GM18526 (cell line): Measurements from ENCODE around the gene APRT.

ENCODE experiments used
- POLR2A ChIP-seq: IDR thresholded peaks from 3 replicates; pipeline ENCODE4 v1.6.1; 2011; ENCODE audit not compliant: insufficient read length; ENCODE audit errors: extremely low read depth

APRT gene

DNA sequence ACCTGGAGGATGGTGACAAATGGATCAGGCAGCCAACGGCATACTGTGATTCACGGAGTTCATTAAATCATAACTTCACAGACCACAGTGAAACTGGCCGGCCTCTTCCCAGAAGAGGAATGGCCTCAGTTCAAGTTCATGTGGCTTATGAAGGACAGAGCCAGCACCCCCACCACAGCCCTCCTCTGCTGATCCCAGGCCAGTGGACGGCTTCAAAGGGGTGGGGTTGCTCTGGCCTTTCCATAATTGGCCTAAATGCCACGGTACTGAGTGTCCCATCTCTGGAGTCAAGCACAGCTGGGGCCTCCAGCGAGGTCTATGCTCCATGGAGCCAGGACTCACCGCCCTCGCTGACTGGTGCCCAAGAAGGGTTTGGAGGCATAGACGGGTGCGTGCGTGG is 23.7 kb upstream of the APRT start:
- TF ChIP-seq POLR2A: no peak

DNA sequence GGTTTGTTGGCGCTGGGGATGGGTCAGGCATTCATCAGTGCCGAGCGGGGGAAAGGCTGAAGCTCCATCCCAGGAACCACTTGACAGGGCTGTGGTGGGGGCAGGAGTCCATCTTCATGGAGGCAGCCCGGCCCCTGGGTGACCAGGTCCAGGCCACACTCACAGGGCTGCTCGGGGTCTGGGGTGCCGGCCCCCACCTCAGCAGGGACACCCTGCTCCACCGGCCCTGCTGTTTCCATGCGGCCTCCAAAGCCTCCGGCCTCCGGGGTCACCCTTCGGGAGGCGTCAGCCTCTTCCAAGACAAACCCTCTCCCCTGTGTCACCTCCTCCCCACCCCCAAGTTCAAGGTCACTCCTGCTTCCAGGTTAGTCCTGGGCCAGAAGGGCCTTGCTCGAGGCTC is 22.9 kb upstream of the APRT start:
- no peak for TF ChIP-seq POLR2A

DNA sequence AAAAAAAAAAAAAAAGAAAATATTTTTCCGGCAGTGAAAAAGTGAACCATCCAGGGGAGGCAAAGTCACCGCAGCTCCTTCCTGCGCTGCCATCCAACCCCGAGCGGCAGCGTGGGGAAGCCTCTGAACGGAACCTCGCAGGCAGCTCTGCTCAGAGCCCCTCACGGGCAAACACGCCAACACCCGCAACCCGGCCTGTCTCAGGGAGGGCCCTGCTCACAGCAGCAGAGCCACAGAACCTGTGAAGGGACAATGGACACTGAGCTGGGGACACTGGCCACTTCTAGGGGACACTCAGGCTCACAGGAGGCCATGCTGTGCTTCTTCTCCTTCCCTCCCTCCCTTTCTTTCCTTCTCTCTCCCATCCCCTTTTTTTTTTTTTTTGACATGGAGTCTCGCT is 21.4 kb upstream of the APRT start:
- TF ChIP-seq POLR2A: no peak

DNA sequence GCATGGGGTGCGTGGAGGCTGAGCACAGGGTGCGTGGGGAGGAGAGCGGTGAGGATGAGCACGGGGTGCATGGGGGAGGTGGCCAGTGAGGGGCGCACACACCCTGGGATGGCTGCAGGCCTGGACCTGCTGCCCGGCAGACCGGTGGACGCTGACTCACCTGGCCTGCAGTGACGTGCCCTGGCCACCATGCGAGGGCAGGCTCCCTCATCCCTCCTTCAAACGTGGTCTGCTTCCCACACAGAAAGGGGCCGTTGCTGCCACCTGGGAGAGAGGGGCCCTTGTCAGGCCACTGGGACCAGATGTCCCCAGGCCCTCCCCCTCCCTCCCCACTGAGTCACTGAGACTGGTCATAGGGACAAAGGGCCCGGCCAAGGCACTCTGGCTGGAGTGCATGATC is 20.1 kb upstream of the APRT start:
- TF ChIP-seq POLR2A: no peak

DNA sequence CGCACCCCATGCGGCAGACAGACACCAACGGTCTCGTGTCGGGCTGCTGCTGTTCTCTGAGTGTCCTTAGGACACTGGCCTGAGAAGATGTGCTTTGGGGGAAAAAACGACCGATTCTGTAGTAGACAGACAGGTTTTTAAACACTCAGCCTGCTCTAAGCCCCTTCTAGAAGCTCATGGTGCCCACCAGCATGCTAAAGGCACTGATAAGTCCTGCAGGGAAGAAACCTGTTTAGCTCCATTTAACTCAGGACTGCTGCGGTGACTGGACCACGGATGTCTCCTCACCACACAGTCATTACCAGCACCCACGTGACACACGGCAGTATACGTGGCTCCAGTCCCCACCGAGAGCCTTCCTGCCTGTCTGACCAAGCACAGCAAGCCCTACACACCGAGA is 19.1 kb upstream of the APRT start:
- no peak for TF ChIP-seq POLR2A

DNA sequence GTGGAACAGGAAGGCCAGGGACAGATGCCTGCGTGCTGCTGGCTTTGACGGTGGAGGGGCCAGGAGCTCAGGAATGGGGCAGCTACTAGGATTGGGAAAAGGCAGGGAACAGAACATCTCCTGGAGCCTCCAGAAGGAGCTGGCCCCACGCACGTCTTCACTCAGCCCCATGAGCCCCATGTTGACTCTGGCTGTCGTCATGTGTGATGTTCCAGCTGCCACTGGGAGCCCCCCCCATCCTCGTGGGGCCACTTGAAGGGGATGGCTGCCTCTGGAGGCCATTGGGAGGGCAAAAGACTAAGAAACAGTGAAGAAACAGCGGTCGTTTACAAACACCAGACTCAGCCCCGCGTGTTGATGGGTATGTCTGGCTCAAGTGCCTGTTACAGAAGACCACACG is 18.5 kb upstream of the APRT start:
- TF ChIP-seq POLR2A: no peak

DNA sequence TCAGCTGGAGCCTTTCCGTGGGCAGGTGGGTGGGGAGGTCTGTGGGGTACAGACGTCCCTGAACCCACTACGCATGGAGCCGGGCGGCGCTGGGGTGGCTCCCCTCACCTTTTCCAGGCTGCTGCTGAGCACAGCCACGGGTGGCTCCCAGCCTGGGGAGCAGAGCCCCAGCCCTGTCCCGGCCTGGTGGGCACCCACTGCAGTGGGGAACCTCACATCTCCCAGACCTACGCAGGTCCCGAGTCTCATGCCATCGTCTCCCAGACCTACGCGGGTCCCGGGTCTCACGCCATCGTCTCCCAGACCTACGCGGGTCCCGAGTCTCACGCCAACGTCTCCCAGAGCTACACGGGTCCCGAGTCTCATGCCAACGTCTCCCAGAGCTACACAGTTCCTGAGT is 17.0 kb upstream of the APRT start:
- no peak for TF ChIP-seq POLR2A

DNA sequence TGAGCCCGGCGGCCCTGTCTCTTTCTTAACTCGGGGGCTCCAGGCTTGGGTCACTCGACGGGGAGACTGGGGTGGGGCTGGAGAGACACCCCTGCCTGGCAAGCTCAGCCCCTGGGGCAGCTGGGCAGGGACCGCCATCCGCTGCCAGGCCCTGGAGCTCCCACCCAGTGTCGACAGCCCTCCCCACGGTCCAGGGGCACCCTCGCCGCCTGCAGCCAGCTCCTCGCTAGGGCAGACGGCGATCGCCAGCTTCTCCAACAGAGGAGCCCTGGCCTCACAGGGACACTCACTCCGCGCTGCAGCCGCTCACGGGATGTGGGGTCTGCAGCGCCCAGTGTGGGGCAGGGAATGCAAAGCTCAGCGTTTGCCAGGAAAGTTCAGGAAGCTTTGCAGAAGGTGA is 16.0 kb upstream of the APRT start:
- no peak for TF ChIP-seq POLR2A

DNA sequence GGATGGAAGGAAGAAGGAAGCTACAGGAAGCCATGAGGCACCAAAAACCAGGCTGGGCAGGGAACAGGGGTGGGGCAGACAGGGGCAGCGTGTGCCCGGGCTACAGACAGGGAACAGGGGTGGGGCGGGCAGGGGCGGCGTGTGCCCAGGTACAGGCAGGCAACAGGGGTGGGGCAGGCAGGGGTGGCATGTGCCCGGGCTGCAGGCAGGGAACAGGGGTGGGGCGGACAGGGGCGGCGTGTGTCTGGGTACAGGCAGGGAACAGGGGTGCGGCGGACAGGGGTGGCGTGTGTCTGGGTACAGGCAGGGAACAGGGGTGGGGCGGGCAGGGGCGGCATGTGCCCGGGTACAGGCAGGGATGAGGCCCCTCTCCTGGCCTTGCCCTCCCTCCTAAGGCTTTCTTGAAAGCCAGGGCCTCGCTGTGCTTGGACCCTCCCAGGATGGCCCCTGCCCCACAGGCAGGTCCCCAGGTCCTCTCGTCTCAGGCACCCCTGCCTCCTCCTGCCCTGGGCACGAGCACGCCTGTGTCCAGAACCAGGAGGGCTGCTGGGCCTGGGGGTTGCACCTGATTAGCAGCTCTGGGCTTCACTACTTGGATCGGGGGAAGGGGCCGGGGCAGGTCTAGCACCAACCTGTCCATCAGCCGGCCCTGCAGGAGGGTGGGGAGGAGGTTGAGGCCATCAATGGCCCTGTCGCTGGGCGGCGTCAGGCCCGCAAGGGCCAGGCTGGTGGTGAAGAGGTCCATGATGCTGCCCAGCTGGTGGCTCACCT is 14.5 kb upstream of the APRT start:
- no peak for TF ChIP-seq POLR2A

DNA sequence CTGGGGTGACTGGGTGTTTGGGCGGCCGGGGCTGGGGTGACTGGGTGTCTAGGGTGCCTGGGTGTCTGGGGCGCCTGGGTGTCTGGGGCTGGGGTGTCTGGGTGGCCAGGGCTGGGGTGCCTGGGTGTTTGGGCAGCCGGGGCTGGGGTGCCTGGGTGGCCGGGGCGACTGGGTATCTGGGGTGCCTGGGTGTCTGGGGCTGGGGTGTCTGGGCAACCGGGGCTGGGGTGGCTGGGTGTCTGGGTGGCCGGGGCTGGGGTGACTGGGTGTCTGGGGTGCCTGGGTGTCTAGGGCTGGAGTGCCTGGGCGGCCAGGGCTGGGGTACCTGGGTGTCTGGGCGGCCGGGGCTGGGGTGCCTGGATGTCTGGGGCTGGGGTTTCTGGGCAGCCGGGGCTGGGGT is 13.4 kb upstream of the APRT start:
- TF ChIP-seq POLR2A: no peak

DNA sequence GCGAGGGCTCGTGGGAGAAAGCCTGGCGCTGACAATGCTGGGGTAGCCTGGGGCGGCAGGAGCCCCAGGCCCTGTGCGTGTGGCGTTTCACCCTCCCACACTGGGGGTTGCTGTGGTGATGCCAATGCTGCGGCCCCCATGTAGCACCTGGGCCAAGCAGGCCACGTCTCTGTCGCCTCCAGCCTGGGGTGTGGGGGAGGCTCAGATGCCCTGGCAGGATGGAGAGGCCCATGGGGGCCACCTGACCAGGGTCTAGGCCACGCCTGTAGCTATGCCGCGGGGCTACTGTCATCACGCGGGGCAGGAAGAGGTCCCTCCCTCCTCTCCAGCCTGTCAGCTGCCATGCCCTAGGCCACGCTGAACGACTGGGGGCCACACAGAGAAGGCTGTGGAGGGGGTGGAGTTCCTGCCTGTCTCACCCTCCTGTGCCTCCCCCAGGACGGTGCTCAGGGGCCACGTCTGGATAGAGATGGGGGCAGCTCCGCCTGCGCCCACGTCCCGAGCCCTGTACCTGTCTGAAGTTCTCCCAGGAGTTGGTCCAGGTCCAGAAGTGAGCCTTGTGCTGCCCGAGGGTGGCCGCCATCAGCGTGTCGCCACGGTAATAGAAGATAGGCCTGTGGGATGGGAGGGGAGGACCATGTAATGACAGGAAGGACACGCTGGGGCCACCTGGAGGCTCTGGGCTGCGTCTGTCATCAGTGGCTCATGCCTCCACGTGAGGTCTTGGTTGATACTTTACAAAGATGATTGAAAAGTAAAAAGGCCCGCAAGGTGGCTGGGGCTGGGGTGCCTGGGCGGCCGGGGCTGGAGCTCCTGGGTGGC is 12.7 kb upstream of the APRT start:
- no peak for TF ChIP-seq POLR2A

DNA sequence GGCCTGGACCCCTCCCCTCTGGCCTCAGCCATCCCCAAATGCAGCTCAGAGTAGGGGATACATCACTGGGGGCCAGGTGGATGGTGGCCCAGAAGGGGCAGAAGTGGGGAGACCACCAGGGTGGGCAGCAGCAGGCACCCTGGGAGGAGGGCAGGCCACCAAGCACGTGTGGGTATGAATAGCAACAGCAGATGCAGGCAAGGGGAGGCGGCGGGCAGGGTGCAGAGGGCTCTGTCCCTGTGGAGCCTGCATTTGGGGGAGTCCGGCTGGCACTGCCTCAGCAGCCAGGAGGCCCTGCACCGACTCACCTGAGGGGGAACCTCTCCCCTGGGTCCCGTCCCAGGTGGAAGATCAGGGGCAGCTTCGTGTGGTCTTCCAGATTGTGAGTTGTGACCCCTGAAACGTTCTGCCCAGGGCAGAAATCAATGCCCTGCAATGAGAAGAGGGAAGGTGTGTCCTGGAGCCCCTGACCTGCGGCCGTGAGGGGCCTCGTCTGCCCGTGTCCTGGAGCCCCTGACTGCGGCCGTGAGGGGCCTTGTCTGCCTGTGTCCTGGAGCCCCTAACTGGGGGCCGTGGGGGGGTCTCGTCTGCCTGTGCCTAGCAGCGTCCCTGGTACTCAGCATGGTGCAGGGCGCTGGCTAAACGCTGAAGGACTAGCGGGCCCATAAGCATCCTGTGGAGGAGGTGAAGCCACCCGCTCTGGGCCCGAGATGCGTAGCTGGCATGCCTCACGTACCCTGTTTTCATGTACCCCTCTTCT is 10.7 kb upstream of the APRT start:
- TF ChIP-seq POLR2A: no peak

DNA sequence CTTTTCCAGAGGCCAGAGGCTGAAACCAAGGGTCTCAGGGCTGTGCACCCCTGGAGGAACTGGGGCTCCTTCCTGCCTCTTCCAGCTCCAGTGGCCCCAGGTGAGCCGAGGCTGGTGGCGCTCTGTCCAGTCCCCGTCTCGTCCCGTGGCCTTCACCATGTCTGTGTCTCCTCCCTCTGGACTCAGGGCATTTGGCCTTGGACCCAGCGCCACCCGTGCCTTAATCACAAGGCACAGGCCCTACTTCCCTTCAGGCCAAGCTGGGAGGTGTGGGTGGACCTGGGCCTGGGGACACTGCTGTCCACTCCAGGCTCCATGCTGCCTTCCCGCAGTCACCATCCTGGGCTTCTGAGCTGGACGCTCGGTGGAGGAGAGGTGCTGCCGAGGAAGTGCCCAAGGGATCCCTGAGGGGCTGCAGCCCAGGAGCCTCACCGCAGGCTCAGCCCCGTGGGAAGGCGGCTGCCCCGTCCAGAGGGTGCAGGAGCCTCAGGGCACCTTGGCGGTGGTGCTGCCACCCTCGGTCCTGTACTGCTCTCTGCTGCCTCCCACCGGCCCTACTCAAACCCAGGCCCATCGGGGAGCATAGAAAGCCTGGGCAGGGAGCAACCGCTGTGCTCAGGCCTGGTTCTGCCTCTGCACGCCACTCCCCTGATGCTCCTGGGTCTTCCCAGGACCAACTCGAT is 9.6 kb upstream of the APRT start:
- no peak for TF ChIP-seq POLR2A

DNA sequence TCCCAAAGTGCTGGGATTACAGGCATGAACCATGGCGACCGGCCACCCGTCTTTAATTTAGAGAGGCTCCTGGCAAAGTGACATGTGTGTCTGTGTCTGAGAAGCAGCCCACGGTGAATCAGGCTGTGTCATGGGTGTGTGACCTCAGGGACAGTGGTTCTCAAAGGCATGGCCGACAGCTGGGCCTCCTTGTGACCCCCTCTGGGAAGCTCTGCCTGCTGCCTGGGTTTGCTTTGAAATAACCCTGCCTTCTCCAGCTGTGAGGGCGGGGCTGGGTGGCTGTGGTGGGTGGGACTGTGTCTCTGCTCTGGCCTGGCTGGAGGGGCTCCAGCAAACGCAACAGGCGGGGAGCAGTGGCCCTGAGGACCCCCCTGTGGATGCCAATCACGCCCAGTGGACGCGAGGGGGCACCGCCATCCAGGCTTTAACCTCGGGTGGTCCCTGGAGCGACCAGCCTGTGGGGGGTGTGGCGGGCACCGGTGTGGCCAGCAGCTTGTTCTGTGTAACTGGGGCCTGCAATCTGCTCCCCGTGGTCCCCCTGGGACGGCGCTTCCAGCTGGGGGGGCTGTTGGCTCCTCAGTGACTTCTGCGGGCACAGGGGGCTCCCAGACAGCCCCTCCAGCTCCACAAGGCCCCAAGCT is 8.8 kb upstream of the APRT start:
- TF ChIP-seq POLR2A: no peak

DNA sequence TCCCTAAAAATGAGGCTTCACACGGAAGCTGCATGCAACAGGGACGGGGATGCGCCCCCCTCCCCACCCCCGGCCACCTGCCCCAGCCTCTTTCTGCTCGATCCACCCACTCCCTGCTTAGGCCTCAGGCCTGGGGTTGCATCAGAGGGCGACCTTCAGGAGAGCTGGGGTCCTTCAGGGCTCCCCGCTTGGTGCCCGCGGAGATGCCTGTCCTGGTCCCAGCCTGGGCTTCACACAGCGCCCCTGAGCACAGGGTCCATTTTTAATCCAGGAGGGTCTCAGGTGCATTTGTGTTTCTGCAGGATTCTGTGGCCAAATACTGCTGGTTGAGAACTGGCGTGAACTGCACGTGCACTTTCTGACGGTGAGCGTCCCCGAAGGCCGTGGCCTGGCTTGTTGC is 7.4 kb upstream of the APRT start:
- TF ChIP-seq POLR2A: no peak

DNA sequence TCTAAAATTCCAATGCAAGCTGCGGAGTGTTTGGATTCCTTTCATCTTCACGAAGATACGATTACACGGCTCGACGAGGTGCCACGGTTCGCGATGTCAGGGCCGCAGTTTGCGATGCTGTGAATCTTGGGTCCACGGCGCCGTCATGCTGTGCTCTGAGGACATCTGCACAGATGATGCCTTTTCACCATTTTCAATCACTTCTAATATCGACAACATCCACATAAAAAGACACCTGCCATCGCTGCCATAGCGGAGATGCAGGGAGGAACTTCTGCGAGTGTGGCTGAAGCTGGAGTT is 6.8 kb upstream of the APRT start:
- TF ChIP-seq POLR2A: no peak
